Fibroblast of lung (primary cell): Measurements from ENCODE around the gene NCAPD2. TPM values are rescaled to one million over a fixed set of nuclear protein-coding genes. Genes with fewer than 3 reads are reported as not detected.

ENCODE experiments used
- DNase-seq, 2 donors: peaks; one replicate each; pipeline versions ENCODE4 v3.0.0 to v3.0.0-alpha.2; 2010; ENCODE audit warnings: low read depth in 2 of 2
- H2AFZ ChIP-seq: 2 replicates; pipeline ENCODE4 v1.5.1; 2012; ENCODE audit warnings: low read length, control low read depth, inconsistent platforms
- H3K27ac ChIP-seq: 2 replicates; pipeline ENCODE4 v1.5.1; 2011; ENCODE audit warnings: low read length, control low read depth; ENCODE audit not compliant: insufficient read depth
- H3K27me3 ChIP-seq: 2 replicates; pipeline ENCODE4 v1.5.1; 2011; ENCODE audit warnings: mild to moderate bottlenecking, low read length; ENCODE audit not compliant: control insufficient read depth, insufficient read depth
- H3K36me3 ChIP-seq: 2 replicates; pipeline ENCODE4 v1.5.1; 2011; ENCODE audit warnings: low read length; ENCODE audit not compliant: control insufficient read depth, insufficient read depth
- H3K4me1 ChIP-seq: 2 replicates; pipeline ENCODE4 v1.5.1; 2011; ENCODE audit warnings: low read length; ENCODE audit not compliant: control insufficient read depth, insufficient read depth; ENCODE audit errors: extremely low read depth
- H3K4me2 ChIP-seq: 2 replicates; pipeline ENCODE4 v1.5.1; 2011; ENCODE audit warnings: low read length, control low read depth; ENCODE audit not compliant: insufficient read depth; ENCODE audit errors: extremely low read depth
- H3K4me3 ChIP-seq, 4 experiments: fragments of 200-600 bp in 1 of 4; sonication (generic) in 1 of 4; replicated peaks in 1 of 4; 2 replicates each; pipeline ENCODE4 v1.5.1; 2011 to 2016; ENCODE audit warnings: low read length in 4 of 4, low read depth in 3 of 4, mild to moderate bottlenecking in 3 of 4, control low read depth in 2 of 4, inconsistent platforms in 1 of 4, mixed read lengths in 1 of 4; ENCODE audit not compliant: insufficient read depth in 1 of 4; ENCODE audit errors: control extremely low read depth in 1 of 4
- H3K79me2 ChIP-seq: 2 replicates; pipeline ENCODE4 v1.5.1; 2012; ENCODE audit warnings: mild to moderate bottlenecking, low read length, inconsistent platforms; ENCODE audit not compliant: control insufficient read depth, insufficient read depth
- H3K9ac ChIP-seq: 2 replicates; pipeline ENCODE4 v1.5.1; 2011; ENCODE audit warnings: mild to moderate bottlenecking, low read length, control low read depth; ENCODE audit not compliant: insufficient read depth
- H3K9me3 ChIP-seq: 2 replicates; pipeline ENCODE4 v1.5.1; 2012; ENCODE audit warnings: low read depth, low read length; ENCODE audit not compliant: control insufficient read depth, insufficient read depth
- H4K20me1 ChIP-seq: 2 replicates; pipeline ENCODE4 v1.5.1; 2011; ENCODE audit warnings: low read length; ENCODE audit not compliant: control insufficient read depth, insufficient read depth; ENCODE audit errors: extremely low read depth
- EZH2 ChIP-seq: IDR thresholded peaks from 2 replicates; pipeline ENCODE4 v1.5.1; 2012; ENCODE audit warnings: low read length, control low read depth, mild to moderate bottlenecking; ENCODE audit errors: missing control alignments
- polyA plus RNA-seq, 2 donors: library from polyadenylated mRNA; depleted of rRNA in 1 of 2; stranded (reverse) in 1 of 2; unstranded in 1 of 2; fragments of >200 nt; gene quantifications; 2 replicates each; pipeline ENCODE4 v1.2.1, GENCODE V29; 2011 to 2012; ENCODE audit warnings: missing spikeins in 1 of 2
- total RNA-seq: library from RNA; depleted of rRNA; stranded (reverse); fragments of >200 nt; gene quantifications from 2 replicates; pipeline ENCODE4 v1.2.1, GENCODE V29; 2014
- TF ChIP-seq, protein P1 (sequence below), 2 donors: IDR thresholded peaks in 1 of 2; conservative IDR thresholded peaks in 1 of 2; 1 replicate in 1 of 2; 2 replicates in 1 of 2; pipeline ENCODE4 v1.5.1; 2011 to 2012; ENCODE audit warnings: low read length in 2 of 2, control low read depth in 1 of 2, inconsistent platforms in 1 of 2, low read depth in 1 of 2, mild to moderate bottlenecking in 1 of 2

NCAPD2 gene
- total and polyA plus RNA-seq, 2 donors (not counting 1 experiment from before 2014, with no cell fraction given), result 17.2 to 42.3 TPM

DNA sequence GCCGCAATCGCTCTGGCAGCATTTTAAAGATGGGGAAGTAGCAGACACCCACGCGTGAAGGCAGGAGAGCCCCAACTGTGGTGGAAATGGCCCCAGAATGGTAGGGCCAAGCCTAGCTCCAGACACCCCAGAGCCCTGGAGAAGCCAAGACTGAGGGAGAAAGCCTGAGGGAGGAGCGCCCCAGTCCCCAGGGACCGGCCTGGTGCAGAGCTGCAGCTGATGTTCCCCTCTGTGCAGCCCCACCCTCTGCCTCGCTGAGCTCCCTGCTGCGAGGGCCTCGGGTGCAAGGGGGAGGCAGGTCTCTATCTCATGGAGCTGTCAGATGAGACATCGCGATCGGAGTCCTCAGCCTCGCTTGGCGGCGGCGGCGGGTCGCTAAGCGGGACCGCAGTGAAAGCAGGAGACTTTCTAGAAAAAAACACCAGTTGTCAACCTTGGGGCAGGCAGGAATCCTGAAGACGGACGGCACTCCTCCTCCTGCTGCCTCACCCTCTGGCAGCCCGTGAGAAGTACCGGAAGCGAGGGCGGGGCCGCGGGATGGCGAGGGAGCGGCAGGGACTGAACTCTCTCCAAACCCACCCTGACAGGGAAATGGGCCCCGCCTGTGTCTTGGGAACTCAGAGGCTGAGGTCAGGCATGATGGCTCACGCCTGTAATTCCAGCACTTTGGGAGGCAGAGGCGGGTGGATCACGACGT is 46.4 kb downstream of the NCAPD2 start:
- Histone ChIP-seq H3K9me3 (no peaks in the 10 kb centered on the region), H3K36me3 (peaks cover 38% of the 10 kb centered on the region), H4K20me1 (no peaks in the 10 kb centered on the region), H3K4me3 (peak overlapping the region in 1 of 4 experiments; percentile 10), H3K9ac (peak overlapping the region; percentile 16), H3K79me2 (peaks cover 44% of the 10 kb centered on the region), H3K4me2 (peak overlapping the region; percentile 44), H3K27ac (peak overlapping the region; percentile 81), H2AFZ (no peak overlapping the region), H3K4me1 (peaks cover 19% of the 10 kb centered on the region), H3K27me3 (no peaks in the 10 kb centered on the region)
- TF ChIP-seq, protein P1, sequence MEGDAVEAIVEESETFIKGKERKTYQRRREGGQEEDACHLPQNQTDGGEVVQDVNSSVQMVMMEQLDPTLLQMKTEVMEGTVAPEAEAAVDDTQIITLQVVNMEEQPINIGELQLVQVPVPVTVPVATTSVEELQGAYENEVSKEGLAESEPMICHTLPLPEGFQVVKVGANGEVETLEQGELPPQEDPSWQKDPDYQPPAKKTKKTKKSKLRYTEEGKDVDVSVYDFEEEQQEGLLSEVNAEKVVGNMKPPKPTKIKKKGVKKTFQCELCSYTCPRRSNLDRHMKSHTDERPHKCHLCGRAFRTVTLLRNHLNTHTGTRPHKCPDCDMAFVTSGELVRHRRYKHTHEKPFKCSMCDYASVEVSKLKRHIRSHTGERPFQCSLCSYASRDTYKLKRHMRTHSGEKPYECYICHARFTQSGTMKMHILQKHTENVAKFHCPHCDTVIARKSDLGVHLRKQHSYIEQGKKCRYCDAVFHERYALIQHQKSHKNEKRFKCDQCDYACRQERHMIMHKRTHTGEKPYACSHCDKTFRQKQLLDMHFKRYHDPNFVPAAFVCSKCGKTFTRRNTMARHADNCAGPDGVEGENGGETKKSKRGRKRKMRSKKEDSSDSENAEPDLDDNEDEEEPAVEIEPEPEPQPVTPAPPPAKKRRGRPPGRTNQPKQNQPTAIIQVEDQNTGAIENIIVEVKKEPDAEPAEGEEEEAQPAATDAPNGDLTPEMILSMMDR (conservative IDR thresholded peaks at IDR 0.05 in 1 of 2, IDR thresholded peaks at IDR 0.05 in 1 of 2; ENCODE audit: low read depth in 1 of 2, low read length in 2 of 2), result no peak
- TF ChIP-seq EZH2, result no peak
- peak; percentile 95 for DNase-seq

DNA sequence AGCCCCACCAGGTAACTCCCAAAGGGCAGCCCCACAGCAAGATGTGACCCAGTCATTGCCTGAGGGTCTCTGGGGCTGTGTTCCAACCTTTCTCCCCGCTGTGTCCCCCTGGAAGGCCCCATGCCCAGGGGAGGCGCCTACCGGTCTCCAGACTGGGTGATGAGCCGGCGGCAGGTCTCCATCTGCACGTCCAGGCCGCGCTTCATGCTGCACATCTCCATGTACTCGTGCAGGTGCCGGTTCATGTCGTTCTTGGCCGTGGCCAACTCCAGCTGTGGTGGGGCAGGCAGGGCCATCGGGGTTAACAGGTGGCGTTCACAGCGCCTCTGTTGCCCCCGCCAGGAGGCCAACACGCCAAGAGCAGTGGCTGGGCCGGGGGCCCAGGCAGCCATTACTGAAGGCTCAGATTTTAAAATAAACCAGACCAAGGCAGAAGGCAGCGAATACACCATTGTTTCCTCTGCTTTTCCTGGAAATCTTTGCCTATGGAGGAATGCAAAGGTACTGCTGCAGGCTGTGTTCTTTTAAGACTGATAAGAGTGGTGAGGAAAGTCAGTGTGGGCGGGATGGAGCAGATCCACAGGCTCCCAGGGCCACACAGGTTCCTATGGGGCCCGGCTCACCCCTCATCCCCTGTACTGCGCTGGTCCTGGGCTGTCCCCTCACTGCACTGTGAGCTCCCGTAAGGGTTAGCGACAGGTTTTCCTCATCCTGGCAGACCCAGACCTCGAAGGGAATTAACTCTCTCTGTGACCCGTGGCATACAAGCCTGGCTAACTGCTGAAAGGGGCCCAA is 47.7 kb downstream of the NCAPD2 start:
- Histone ChIP-seq H2AFZ (no peak overlapping the region), H3K9me3 (no peaks in the 10 kb centered on the region), H3K79me2 (peaks cover 36% of the 10 kb centered on the region), H3K27ac (peak overlapping the region; percentile 81), H3K4me1 (peaks cover 15% of the 10 kb centered on the region), H3K4me2 (no peak overlapping the region), H3K27me3 (no peaks in the 10 kb centered on the region), H4K20me1 (no peaks in the 10 kb centered on the region), H3K4me3 (no peak overlapping the region), H3K9ac (no peak overlapping the region), H3K36me3 (peaks cover 31% of the 10 kb centered on the region)
- no peak for DNase-seq
- no peak for TF ChIP-seq EZH2
- TF ChIP-seq, protein P1 (conservative IDR thresholded peaks at IDR 0.05 in 1 of 2, IDR thresholded peaks at IDR 0.05 in 1 of 2; ENCODE audit: low read depth in 1 of 2, low read length in 2 of 2), result no peak

GRCh38 chr12:6542209-6543009 is 48.5 kb downstream of the NCAPD2 start:
- DNase-seq, result no peak
- no peak overlapping the region for H3K4me3 ChIP-seq
- peaks cover 27% of the 10 kb centered on the region for H3K36me3 ChIP-seq
- TF ChIP-seq EZH2, result no peak
- TF ChIP-seq, protein P1 (conservative IDR thresholded peaks at IDR 0.05 in 1 of 2, IDR thresholded peaks at IDR 0.05 in 1 of 2; ENCODE audit: low read depth in 1 of 2, low read length in 2 of 2), result no peak
- no peak overlapping the region for H3K9ac ChIP-seq
- no peaks in the 10 kb centered on the region for H3K9me3 ChIP-seq
- peak overlapping the region; percentile 15 for H3K27ac ChIP-seq
- H3K27me3 ChIP-seq, result no peaks in the 10 kb centered on the region
- peaks cover 15% of the 10 kb centered on the region for H3K4me1 ChIP-seq
- no peak overlapping the region for H2AFZ ChIP-seq
- H3K4me2 ChIP-seq, result no peak overlapping the region
- no peaks in the 10 kb centered on the region for H4K20me1 ChIP-seq
- H3K79me2 ChIP-seq, result peaks cover 36% of the 10 kb centered on the region
